ENCODE measurements around the gene GLB1L3. TPM values are rescaled to one million over a fixed set of nuclear protein-coding genes. Genes with fewer than 3 reads are reported as not detected.

Gene GLB1L3
- total RNA-seq, 1 experiment from 2014 or later = not detected

DNA sequence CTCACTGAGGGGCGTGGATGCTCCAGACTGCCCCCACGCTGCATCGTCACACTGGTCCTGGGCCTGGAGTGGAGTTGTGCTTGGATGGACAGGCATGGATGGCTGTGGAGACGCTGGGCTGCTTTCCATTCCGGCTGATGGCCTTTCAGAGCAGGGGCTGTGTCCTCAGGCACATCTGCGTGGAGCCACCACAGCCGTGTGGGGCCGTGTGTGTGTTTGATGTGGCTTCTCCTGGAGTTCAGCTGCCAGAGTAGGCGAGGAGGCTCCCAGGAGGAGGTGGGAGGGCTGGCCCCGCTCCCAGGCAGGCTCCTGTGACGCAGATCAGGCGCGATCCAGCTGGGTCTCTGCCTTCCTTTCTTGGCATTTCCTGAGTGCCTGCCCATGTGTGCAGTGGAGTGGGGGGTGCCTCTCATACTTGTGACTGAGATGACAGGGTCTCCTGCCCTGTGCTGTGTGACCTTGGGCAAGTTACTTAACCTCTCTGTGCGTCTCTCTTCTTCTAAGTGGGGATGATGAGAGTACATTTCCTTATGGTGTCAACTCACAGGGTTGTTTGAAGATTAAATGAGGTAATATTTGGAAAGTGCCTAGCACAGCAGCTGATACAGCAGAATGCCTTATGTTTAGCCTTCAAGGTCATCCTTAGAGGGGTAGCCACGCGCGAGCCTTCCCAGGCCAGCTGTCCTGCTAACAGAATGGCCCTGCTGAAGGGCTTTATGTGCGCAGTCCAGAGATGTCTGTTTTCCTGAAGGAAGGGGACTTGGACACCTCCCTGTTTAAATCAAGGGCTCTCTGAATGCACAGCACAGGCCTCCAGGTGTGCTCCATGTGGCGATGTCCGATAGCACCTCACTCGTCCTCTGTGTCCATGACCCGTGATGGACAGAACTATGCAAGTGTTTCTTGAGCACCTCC lies 89.1 kb downstream of the GLB1L3 start:
- Histone ChIP-seq H3K9me3 (ENCODE audit: control insufficient read depth in 1 of 2, insufficient read depth in 1 of 2, low read depth in 1 of 2, low read length in 2 of 2) (no peaks in the 10 kb centered on the region), H2AFZ (ENCODE audit: low read depth, low read length, poor library complexity, severe bottlenecking) (no peak overlapping the region), H3K9ac (ENCODE audit: low read length) (no peak overlapping the region), H3K36me3 (ENCODE audit: control insufficient read depth in 1 of 2, insufficient read depth in 2 of 2, low read length in 2 of 2) (no peaks in the 10 kb centered on the region), H3K27ac (ENCODE audit: low read depth, low read length) (no peak overlapping the region), H3K4me2 (ENCODE audit: low read length) (no peak overlapping the region), H4K20me1 (ENCODE audit: insufficient read depth) (no peaks in the 10 kb centered on the region), H3K4me3 (replicated peaks in 1 of 2; ENCODE audit: low read depth in 1 of 2, low read length in 2 of 2) (no peak overlapping the region), H3K79me2 (ENCODE audit: insufficient read depth, low read length) (no peaks in the 10 kb centered on the region), H3K9me2 (ENCODE audit: insufficient read depth) (no peaks in the 10 kb centered on the region), H3K27me3 (ENCODE audit: insufficient read depth, low read length) (no peaks in the 10 kb centered on the region), H3K4me1 (ENCODE audit: control insufficient read depth in 1 of 2, insufficient read depth in 2 of 2, low read length in 2 of 2) (no peaks in the 10 kb centered on the region)
- ChIA-PET RAD21 (ENCODE audit: low non-redundant PET in 1 of 2, low total read pairs in 2 of 2, uncharacterized antibody in 2 of 2, unreplicated experiment in 2 of 2) (no interaction called here), CTCF (no interaction called here), POLR2A (no interaction called here)
- TF ChIP-seq CBX3 (IDR thresholded peaks at IDR 0.05; ENCODE audit: low read depth) = no peak
- TF ChIP-seq, protein P1, sequence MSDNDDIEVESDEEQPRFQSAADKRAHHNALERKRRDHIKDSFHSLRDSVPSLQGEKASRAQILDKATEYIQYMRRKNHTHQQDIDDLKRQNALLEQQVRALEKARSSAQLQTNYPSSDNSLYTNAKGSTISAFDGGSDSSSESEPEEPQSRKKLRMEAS (IDR thresholded peaks at IDR 0.05) = no peak
- no peak for TF ChIP-seq SIN3A (IDR thresholded peaks at IDR 0.05; ENCODE audit: low read depth)
- no peak for TF ChIP-seq EZH2phosphoT487 (IDR thresholded peaks at IDR 0.05; ENCODE audit: borderline replicate concordance)
- TF ChIP-seq, protein P2, sequence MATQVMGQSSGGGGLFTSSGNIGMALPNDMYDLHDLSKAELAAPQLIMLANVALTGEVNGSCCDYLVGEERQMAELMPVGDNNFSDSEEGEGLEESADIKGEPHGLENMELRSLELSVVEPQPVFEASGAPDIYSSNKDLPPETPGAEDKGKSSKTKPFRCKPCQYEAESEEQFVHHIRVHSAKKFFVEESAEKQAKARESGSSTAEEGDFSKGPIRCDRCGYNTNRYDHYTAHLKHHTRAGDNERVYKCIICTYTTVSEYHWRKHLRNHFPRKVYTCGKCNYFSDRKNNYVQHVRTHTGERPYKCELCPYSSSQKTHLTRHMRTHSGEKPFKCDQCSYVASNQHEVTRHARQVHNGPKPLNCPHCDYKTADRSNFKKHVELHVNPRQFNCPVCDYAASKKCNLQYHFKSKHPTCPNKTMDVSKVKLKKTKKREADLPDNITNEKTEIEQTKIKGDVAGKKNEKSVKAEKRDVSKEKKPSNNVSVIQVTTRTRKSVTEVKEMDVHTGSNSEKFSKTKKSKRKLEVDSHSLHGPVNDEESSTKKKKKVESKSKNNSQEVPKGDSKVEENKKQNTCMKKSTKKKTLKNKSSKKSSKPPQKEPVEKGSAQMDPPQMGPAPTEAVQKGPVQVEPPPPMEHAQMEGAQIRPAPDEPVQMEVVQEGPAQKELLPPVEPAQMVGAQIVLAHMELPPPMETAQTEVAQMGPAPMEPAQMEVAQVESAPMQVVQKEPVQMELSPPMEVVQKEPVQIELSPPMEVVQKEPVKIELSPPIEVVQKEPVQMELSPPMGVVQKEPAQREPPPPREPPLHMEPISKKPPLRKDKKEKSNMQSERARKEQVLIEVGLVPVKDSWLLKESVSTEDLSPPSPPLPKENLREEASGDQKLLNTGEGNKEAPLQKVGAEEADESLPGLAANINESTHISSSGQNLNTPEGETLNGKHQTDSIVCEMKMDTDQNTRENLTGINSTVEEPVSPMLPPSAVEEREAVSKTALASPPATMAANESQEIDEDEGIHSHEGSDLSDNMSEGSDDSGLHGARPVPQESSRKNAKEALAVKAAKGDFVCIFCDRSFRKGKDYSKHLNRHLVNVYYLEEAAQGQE (IDR thresholded peaks at IDR 0.05; ENCODE audit: low read depth) = no peak
- no peak for TF ChIP-seq ZNF274 (IDR thresholded peaks at IDR 0.05; ENCODE audit: low read depth, low read length)
- TF ChIP-seq EGR1 (IDR thresholded peaks at IDR 0.05; ENCODE audit: low read depth) = no peak
- no peak for TF ChIP-seq JUND (IDR thresholded peaks at IDR 0.05)
- TF ChIP-seq, protein P3, sequence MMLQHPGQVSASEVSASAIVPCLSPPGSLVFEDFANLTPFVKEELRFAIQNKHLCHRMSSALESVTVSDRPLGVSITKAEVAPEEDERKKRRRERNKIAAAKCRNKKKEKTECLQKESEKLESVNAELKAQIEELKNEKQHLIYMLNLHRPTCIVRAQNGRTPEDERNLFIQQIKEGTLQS (IDR thresholded peaks at IDR 0.05) = no peak
- no peak for TF ChIP-seq SP1 (IDR thresholded peaks at IDR 0.05; ENCODE audit: low read depth)
- no peak for TF ChIP-seq ZFX (IDR thresholded peaks at IDR 0.05)
- TF ChIP-seq, protein P4, sequence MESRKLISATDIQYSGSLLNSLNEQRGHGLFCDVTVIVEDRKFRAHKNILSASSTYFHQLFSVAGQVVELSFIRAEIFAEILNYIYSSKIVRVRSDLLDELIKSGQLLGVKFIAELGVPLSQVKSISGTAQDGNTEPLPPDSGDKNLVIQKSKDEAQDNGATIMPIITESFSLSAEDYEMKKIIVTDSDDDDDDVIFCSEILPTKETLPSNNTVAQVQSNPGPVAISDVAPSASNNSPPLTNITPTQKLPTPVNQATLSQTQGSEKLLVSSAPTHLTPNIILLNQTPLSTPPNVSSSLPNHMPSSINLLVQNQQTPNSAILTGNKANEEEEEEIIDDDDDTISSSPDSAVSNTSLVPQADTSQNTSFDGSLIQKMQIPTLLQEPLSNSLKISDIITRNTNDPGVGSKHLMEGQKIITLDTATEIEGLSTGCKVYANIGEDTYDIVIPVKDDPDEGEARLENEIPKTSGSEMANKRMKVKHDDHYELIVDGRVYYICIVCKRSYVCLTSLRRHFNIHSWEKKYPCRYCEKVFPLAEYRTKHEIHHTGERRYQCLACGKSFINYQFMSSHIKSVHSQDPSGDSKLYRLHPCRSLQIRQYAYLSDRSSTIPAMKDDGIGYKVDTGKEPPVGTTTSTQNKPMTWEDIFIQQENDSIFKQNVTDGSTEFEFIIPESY (IDR thresholded peaks at IDR 0.05; ENCODE audit: extremely low read depth, insufficient replicate concordance, low read length) = no peak
- TF ChIP-seq EZH2 (IDR thresholded peaks at IDR 0.05) = no peak
- ATAC-seq (no peak), DNase-seq (ENCODE audit: low read depth, low spot score) (no peak)
- BruUV-seq (replicated peaks) = no TSS peak
- intact Hi-C loops (cut with micrococcal nuclease) = no loop called here
